Heart right ventricle (tissue), 16 donors: ENCODE results near the gene TMEM174. TPM values are rescaled to one million over a fixed set of nuclear protein-coding genes. Genes with fewer than 3 reads are reported as not detected.

Experiments
- ATAC-seq, 8 donors: fragments of 200-7000 bp; cut with Tn5 transposase; one replicate each; pipeline ENCODE4 v1.9.1; 2020; ENCODE audit warnings: mild to moderate bottlenecking in 8 of 8, moderate library complexity in 8 of 8, moderate number of reproducible peaks in 1 of 8
- DNase-seq, 2 donors: peaks; one replicate each; pipeline ENCODE4 v3.0.0-alpha.2; 2020
- H3K27ac ChIP-seq, 10 donors: fragments of 200-600 bp; sonication (generic) in 2 of 10; one replicate each; pipeline versions ENCODE4 v1.5.0 to v1.8.0; 2020 to 2022; ENCODE audit warnings: mild to moderate bottlenecking in 3 of 10
- H3K27me3 ChIP-seq, 7 donors: fragments of 200-600 bp; one replicate each; pipeline ENCODE4 v1.8.0; 2021 to 2022; ENCODE audit warnings: mild to moderate bottlenecking in 2 of 7
- H3K36me3 ChIP-seq, 9 donors: fragments of 200-600 bp; sonication (generic) in 1 of 9; one replicate each; pipeline versions ENCODE4 v1.5.0 to v1.8.0; 2020 to 2022; ENCODE audit warnings: mild to moderate bottlenecking in 2 of 9
- H3K4me1 ChIP-seq, 9 donors: fragments of 200-600 bp; sonication (generic) in 1 of 9; one replicate each; pipeline versions ENCODE4 v1.5.0 to v1.8.0; 2020 to 2022; ENCODE audit warnings: mild to moderate bottlenecking in 4 of 9
- H3K4me3 ChIP-seq, 10 donors: fragments of 200-600 bp; sonication (generic) in 2 of 10; one replicate each; pipeline versions ENCODE4 v1.5.0 to v1.8.0; 2020 to 2022; ENCODE audit warnings: mild to moderate bottlenecking in 7 of 10, moderate library complexity in 2 of 10
- H3K9me3 ChIP-seq, 11 donors: fragments of 200-600 bp in 10 of 11; sonication (generic) in 2 of 11; one replicate each; pipeline versions ENCODE4 v1.5.0 to v1.8.0; 2013 to 2022; ENCODE audit warnings: mild to moderate bottlenecking in 2 of 11, control low read depth in 1 of 11, moderate library complexity in 1 of 11
- CTCF ChIP-seq, 9 donors: fragments of 200-600 bp; sonication (generic) in 2 of 9; IDR thresholded peaks; one replicate each; pipeline versions ENCODE4 v1.5.0 to v1.8.0; 2021 to 2022; ENCODE audit warnings: antibody characterized with exemption in 9 of 9, mild to moderate bottlenecking in 5 of 9, moderate library complexity in 1 of 9
- WGBS, 2 donors: extraction: QIAGEN DNeasy Blood & Tissue Kit; methylation state at CpG; one replicate each; pipeline ENCODE4 v1.1.7; 2013; ENCODE audit warnings: inconsistent platforms in 1 of 2; 5-methylcytosine and 5-hydroxymethylcytosine counted together
- intact Hi-C, 10 donors: fragments of 100-400 bp; cut with DNase I; formaldehyde crosslinking; loops; one replicate each; pipeline versions ENCODE4 v1.11.1 to v1.14.2; 2022
- polyA plus RNA-seq, 2 donors: library from polyadenylated mRNA; stranded (reverse); fragments of 200-250 nt; gene quantifications; one replicate each; pipeline ENCODE4 v1.2.3, GENCODE V29; 2013
- total RNA-seq, 10 donors: library from RNA; stranded (reverse); fragmentation: NEBNext Ultra II Directional in 3 of 10; extraction: Animal tissue kit (Norgen Biotek cat#: 25700) in 3 of 10; gene quantifications; one replicate each; pipeline versions ENCODE4 v1.2.1 to v1.2.4, GENCODE V29; 2021 to 2023
- donor health status: Arrhythmogenic right ventricular cardiomyopathy.
- donor health status: ischemic (EF 13 %, LVEDD 7.1; RV severe dilation, severe dysfunction).
- donor health status: healthy with polysubstance abuse.
- donor health status: DM: no; HTN: yes; CAD: no.
- donor health status: DM: no; HTN: no; CAD: no.
- donor health status: ischemic (EF 25% LVEDD 6.9; RV normal size, moderate dysfunction).
- donor health status: ischemic (EF 25% LVEDD 5.7; RV mildly dilated, moderate dysfunction).
- donor health status: healthy.
- donor health status: DM: yes; HTN: yes; CAD: no.
- donor health status: Ischemic cardiomyopathy.
- donor health status: ischemic (EF 35%, LVEDD 5.7; RV mildly dilated, moderate dysfunction).
- donor health status: nonischemic (EF 11% LVEDD 7.7; RV severe dilation, severe dysfunction).
- donor health status: DM: yes; HTN: yes; CAD: no.
- donor health status: PGD.
- donor health status: ischemic (EF 29% LVEDD 5.4; RV normal size, mild dysfunction).
- donor health status: nonischemic (EF 23%, LVEDD 6.1; RV moderate dilation, normal function).

Gene TMEM174
- total and polyA plus RNA-seq, 12 donors = not detected

DNA sequence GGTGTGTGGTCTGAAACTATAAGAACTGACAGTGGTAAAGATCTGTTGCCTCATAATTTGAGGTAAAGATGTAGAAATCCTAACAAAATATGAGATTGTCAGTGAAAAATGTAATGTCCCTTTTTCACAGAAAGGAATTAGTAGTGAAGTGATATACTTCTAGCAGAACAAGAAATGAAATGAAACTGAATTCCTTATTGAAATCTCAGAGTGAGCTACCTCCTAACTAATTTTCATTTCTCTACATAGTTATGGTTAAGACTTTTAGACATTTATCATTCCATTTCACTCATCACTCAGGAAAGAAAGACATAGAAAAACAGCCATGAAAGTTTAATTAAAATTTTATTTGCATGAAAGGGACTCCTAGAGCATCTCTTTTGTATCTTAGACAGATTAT is 48.7 kb downstream of the TMEM174 start:
- Histone ChIP-seq H3K9me3 (no peaks in the 10 kb centered on the region), H3K36me3 (no peaks in the 10 kb centered on the region), H3K27me3 (peaks cover 5 to 100% (median 95%) of the 10 kb centered on the region in 7 donors), H3K4me3 (no peak overlapping the region), H3K4me1 (no peaks in the 10 kb centered on the region), H3K27ac (no peak overlapping the region)
- DNase-seq = no peak
- no peak for ATAC-seq
- intact Hi-C loops = no loop called here
- no peak for TF ChIP-seq CTCF (IDR thresholded peaks at IDR 0.05)

DNA sequence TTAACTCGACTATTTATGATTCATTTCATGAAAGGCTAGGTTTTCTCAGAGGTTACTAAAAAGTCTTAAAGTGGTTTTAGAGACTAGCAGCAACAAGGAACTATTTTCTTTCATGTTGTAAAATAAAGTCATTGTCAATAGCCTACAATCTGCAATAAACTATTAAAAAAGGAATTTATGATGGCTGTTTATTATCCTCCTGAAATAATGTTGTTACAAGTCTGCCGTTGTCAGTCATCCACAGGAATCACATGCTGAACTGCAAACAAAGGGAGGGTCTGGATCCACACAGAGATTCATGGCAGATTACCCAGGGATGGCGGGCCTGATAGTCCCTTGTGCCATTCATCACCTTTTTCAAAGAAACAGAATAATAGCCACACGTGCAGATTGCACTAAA is 49.2 kb downstream of the TMEM174 start:
- Histone ChIP-seq H3K9me3 (no peaks in the 10 kb centered on the region), H3K27me3 (peaks cover 5 to 100% (median 95%) of the 10 kb centered on the region in 7 donors), H3K27ac (no peak overlapping the region), H3K4me1 (no peaks in the 10 kb centered on the region), H3K4me3 (no peak overlapping the region), H3K36me3 (no peaks in the 10 kb centered on the region)
- intact Hi-C loops = no loop called here
- WGBS, 2 donors = 45 to 55% methylated on average over 4 of the region's 4 CpGs
- no peak for TF ChIP-seq CTCF (IDR thresholded peaks at IDR 0.05)
- DNase-seq (no peak), ATAC-seq (no peak)

Other genes with a start within 250 kb of the TMEM174 start
- gene FCHO2, start 217.2 kb upstream of the TMEM174 start, total RNA-seq = 10 to 100 TPM; 18.0 to 26.6 (median 20.2) TPM
- gene FCHO2, start 217.2 kb upstream of the TMEM174 start, polyA plus RNA-seq = 10 to 100 TPM in 1 of 2 donors, 1 to 10 TPM in 1; 4.1 to 17.6 TPM
- gene TMEM171, start 52.6 kb upstream of the TMEM174 start, total RNA-seq = not detected
- under 1 TPM in 1 of 2 donors, not detected in 1; 0.03 TPM for gene TMEM171, start 52.6 kb upstream of the TMEM174 start, polyA plus RNA-seq